Anterior cingulate cortex (tissue), 58 donors: ENCODE data around the gene GAPT.
"Not testable (repeated sequence)": the region's sequence is repeated elsewhere in the genome, so short reads cannot be mapped to it uniquely, and the experiment has no call there.

ENCODE experiments used
- DNase-seq, 58 donors: peaks; one replicate each; lab custom pipeline; 2025; lab: John Stamatoyannopoulos, UW

Gene GAPT

GRCh38 chr5:58499941-58500340 is 8.7 kb downstream of the GAPT start:
- DNase-seq: no peak

DNA sequence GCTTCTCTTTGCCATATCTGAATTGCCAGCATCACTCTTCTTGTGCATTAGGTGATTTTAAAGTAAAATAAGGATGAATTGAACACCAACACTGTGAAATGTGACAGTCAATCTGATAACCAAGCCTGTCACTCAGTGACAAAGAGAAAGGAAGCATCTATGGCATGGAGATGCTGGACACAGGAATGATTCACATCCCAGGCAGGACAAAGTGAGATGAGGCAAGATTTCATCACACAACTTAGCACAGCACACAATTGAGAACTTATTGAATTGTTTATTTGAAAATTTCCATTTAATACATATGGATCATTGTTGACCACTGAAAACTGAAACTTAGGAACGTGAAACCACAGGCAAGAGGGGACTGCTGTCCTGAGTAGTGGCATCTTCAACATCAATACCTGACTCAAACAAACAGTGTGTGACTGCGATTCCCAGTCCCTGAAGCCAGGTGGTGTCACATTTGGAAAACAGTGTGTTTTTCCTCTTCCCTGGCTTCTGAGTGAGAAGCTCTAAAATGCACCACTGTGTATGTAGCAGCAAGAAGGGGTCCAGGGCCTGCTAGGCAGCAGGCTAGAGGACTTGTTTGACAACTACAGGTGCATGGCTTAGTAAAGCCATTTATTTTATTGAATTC is 10.7 kb downstream of the GAPT start:
- DNase-seq: no peak

DNA sequence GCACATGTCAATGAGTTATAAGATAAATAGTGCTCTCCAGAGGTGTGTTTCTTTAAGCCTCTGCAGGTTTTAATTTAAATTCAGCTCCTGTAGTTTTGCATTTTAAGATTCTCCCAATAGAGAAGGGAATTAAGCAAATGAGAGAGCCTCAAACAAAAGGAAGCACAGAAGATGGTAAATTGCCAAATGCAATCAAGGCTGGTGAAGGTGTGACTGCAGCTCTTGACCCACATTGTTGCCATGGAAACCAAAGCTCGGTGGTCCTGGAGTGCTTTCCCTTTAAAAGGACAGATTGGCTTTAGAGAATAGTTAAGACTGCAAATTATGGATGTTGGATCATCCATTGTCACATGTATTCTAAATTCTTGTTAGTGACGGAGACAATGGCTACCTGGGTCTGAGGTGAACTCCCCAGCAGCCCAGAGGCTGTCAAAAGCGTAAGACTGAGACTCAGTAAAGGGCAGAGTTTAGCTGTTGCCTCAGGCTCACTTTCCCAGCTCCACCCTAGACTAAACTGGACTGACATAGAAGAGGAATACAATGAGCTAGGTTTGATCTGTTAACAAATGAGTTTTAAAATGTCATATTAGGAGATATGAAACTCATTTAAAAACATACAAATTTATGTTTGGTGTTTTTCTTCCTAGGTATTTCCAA is 12.3 kb downstream of the GAPT start:
- DNase-seq: no peak

DNA sequence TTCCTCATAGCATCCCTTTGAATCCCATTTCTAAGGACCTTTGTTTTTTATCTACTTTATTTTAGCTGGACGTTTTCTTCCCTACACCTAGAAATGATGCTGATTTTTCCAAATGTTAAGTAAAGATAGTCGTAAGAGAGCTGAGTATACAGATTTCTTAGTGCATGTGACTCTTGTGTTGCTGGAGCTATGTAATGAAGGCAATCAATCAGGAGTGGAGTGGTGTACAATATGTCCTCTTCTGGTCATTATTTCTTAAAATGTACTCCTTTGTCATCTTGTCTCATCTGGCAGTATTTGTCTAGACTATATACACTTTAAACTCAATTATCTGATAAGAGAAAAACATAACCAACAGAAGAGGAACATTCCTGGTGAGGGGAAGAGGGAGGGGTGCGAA is 13.5 kb downstream of the GAPT start:
- DNase-seq: no peak

DNA sequence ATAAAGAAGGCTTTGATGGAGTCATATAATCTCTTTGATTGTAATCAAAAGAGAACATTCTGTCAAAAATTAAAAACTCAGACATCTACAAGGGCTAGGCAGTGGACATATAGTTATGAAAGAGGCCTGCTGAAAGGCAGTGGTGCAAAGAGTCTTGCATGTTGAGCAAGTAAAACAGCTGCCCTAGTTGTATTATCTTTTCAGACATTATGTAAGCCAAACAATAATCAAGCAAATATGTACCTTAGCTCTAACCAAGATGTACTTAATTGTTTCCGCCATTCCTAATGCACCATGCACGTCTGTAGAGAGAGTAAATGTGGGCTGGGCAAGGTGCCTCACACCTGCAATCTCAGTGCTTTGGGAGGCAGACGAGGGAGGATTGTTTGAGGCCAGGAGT is 14.3 kb downstream of the GAPT start:
- DNase-seq: no peak

DNA sequence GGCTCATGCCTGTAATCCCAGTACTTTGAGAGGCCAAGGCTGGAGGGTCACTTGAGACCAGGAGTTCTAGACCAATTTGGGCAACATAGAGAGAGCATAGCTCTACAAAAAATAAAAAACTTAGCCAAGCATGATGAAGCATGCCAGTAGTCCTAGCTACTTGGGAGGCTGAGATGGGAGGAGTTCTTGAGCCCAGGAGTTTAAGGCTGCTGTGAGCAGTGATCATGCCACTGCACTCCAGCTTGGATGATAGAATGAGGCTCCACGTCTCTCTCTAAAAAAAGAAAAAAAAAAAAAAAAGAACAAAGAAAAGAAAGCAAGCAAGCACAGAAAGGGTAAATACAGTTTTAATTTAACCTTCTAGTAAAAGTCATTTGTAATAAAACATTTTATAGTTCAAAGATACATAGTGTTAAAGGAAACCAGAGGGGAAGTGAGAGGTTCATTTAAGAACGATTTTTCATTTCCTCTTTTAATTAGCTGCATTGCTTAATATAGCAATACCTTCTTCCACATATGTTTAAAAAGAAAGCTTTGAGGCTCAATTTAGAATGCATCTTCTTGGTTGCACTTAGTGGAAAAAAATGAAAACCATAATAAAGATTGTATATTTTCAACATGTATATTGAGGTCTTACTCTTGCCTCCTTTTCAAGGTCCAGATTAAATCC is 14.9 kb downstream of the GAPT start:
- DNase-seq: no peak

GRCh38 chr5:58507715-58508114 is 16.5 kb downstream of the GAPT start:
- DNase-seq: no peak

DNA sequence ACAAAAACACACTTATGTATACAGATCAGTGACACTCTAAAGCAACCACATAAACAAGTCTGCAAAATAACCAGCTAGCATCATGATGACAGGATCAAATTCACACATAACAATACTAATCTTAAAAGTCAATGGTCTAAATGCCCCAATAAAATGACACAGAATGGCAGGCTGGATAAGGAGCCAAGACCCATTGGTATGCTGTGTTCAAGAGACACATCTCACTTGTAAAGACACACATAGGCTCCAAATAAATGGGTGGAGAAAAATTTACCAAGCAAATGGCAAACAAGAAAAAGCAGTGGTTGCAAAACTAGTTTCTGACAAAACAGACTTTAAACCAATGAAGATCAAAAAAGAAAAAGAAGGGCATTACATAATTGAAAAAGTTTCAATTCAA is 26.0 kb downstream of the GAPT start:
- DNase-seq: no peak

- DNase-seq: no peak
Observed at GRCh38 chr5:58523956-58524355, 32.7 kb downstream of the GAPT start.

DNA sequence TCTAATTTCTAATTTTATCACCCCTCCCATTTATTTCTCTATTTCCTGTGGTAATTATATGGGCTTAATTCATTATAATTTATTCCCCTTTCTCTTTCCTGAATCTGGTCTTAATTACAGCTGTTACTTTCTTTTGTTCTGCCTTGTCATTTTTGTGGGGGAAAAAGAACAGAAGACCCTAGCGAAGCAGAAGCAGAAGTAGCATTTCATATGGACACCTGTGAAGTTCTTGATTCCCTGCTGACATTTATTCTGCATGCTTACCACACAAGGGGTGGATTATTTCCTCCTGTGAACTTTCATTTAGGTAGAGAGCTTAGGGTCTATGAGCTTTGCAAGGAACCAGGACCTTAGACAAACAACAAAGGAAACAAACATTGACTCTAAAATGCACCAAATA is 33.3 kb downstream of the GAPT start:
- DNase-seq: no peak

GRCh38 chr5:58530942-58531490 is 39.8 kb downstream of the GAPT start:
- no peak for DNase-seq

DNA sequence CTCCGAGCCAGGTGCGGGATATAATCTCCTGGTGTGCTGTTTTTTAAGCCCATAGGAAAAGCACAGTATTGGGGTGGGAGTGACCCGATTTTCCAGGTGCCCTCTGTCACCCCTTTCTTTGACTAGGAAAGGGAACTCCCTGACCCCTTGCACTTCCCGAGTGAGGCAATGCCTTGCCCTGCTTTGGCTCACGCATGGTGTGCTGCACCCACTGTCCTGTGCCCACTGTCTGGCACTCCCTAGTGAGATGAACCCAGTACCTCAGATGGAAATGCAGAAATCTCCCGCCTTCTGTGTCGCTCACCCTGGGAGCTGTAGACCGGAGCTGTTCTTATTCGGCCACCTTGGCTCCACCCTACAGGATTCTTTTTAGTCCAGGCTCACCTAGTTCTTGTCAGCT is 50.7 kb downstream of the GAPT start:
- DNase-seq: not testable (repeated sequence)

DNA sequence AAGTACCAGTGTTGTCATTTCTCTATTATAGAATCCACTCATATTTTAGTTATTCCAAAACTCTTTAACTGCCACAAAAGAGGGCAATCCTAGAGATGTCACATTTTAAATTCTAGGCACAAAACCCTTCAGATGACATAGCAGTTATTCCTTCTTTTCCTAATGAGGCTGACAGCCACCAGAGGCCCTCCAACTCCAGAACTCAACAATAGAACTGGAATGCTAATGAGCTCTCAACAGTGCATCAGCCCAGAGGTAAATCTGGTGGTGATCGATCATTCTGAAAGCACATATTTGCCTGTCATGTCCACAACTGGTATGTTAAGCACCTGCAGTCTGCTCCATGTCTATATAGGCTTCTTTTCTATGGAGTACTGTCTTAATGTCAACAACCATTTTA is 51.5 kb downstream of the GAPT start:
- DNase-seq: no peak

- DNase-seq: no peak
Observed at GRCh38 chr5:58543723-58544122, 52.5 kb downstream of the GAPT start.

DNA sequence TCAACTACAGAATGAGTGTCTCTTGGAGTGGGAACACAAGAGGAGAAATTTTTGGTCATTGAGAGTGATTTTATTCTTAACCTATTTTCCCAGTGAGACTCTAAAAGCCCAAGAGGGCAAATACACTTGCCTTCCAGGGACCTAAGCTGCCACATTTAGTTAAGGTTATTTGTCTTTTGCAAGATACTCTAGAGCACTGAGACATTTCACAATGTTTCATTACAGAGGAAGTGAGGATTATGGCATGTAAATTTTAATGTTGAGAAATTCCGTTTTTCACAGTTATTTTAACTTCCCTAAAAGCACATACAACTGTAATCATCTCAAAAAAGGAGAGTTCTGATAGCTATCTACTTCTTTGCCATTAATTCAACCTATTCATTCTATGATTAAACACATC is 53.0 kb downstream of the GAPT start:
- no peak for DNase-seq

- no peak for DNase-seq
Observed at GRCh38 chr5:58544926-58545325, 53.7 kb downstream of the GAPT start.

- no peak for DNase-seq
Observed at GRCh38 chr5:58545912-58546311, 54.7 kb downstream of the GAPT start.
